Lower leg skin (tissue), 4 donors: ENCODE results near the gene SERINC2. TPM values are rescaled to one million over a fixed set of nuclear protein-coding genes. Genes with fewer than 3 reads are reported as not detected.
A peak's percentile ranks its signal among the peaks of the same experiment; 100 is the strongest.

Experiments
- DNase-seq, 2 donors: peaks; one replicate each; pipeline ENCODE4 v3.0.0-alpha.2; 2019; ENCODE audit warnings: low spot score in 2 of 2
- H3K4me3 ChIP-seq: fragments of 200-600 bp; sonication (generic); 2 replicates; pipeline ENCODE4 v1.5.1; 2017; ENCODE audit warnings: mild to moderate bottlenecking, low read depth; ENCODE audit not compliant: poor library complexity, severe bottlenecking
- POLR2A ChIP-seq, 2 donors: fragments of 450-650 bp; IDR thresholded peaks; one replicate each; pipeline ENCODE4 v1.6.1; 2016 to 2017; ENCODE audit warnings: antibody characterized with exemption in 2 of 2, mild to moderate bottlenecking in 1 of 2, moderate library complexity in 1 of 2
- WGBS, 2 donors: methylation state at CpG; one replicate each; pipeline ENCODE4 v1.1.5; 2018; 5-methylcytosine and 5-hydroxymethylcytosine counted together
- intact Hi-C: fragments of 100-400 bp; cut with DNase I; formaldehyde crosslinking; loops from one replicate; pipeline ENCODE4 v1.15.0; 2023; ENCODE audit warnings: low total_unique reads
- total RNA-seq, 4 donors: library from RNA; depleted of rRNA; stranded (reverse); fragments of >200 nt; gene quantifications; one replicate each; pipeline ENCODE4 v1.1.0, GENCODE V29; 2016
- TF ChIP-seq, protein P1 (sequence below), 3 donors: fragments of 450-650 bp; IDR thresholded peaks; one replicate each; pipeline ENCODE4 v1.5.1; 2016; ENCODE audit warnings: antibody characterized with exemption in 3 of 3, mild to moderate bottlenecking in 3 of 3, moderate library complexity in 2 of 3

SERINC2 gene
- total RNA-seq, 4 donors from 2014 or later: 51.4 to 85.4 (median 60.6) TPM

DNA sequence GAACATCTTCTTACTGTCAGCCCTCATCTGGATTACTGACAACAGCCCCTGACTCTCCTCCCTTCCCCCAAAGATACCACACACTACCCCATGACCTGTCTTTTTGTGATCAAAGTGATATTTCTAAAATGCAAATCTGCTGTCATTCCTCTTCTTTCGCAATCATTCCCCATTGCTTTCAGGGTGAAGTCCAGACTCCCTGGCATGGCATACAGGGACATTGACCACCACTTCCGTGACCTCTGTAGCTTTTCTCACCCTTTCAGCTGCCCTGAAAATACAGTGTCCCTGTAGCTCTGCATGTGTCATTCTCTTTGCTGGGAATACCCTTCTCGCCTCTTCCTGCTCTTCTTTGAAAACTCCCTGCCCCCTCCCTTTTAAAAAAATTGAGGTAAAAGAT is 4.1 kb downstream of the SERINC2 start:
- no peak for DNase-seq
- 82% methylated on average over 3 of the region's 3 CpGs for WGBS, 2 donors
- intact Hi-C loops: loop anchor here (10.0 kb wide), 1 partner anchor 128 kb away; no protein-coding TSS in a partner anchor
- H3K4me3 ChIP-seq: no peak overlapping the region
- TF ChIP-seq POLR2A (IDR thresholded peaks at IDR 0.05): no peak
- TF ChIP-seq, protein P1, sequence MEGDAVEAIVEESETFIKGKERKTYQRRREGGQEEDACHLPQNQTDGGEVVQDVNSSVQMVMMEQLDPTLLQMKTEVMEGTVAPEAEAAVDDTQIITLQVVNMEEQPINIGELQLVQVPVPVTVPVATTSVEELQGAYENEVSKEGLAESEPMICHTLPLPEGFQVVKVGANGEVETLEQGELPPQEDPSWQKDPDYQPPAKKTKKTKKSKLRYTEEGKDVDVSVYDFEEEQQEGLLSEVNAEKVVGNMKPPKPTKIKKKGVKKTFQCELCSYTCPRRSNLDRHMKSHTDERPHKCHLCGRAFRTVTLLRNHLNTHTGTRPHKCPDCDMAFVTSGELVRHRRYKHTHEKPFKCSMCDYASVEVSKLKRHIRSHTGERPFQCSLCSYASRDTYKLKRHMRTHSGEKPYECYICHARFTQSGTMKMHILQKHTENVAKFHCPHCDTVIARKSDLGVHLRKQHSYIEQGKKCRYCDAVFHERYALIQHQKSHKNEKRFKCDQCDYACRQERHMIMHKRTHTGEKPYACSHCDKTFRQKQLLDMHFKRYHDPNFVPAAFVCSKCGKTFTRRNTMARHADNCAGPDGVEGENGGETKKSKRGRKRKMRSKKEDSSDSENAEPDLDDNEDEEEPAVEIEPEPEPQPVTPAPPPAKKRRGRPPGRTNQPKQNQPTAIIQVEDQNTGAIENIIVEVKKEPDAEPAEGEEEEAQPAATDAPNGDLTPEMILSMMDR (IDR thresholded peaks at IDR 0.05): no peak

DNA sequence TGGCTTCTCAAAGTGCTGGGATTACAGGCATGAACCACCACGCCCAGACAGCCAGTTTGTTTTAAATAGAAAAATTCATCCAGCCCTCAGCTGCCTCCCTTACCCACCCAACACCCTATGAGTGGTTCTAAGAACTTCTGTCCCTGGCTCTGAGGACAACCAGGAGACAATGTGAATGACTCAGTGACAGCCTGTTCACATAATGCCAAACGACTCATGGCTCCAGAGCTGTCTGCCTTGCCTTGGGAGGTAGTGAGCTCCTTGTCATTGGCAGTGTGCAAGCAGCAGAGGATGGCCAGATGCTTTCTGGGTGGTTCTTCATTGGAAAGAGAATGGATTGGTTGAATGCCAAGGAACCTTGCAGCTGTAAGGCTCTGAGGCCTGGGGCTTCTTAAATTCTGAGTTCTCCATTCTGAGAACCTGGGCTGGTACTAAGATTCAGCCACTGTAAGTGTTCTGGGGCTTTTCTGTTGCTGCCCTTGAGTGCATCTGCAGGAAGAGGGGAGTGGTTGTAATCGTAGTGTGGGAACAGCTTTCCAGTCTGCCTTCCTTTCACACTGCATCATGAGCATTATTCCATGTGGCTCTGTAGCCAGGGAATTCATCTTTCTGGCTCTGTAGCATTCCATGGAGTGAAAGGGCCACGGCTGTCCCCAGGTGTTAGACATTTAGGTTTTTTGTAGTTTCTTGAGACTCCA is 5.8 kb downstream of the SERINC2 start:
- DNase-seq: no peak
- TF ChIP-seq POLR2A (IDR thresholded peaks at IDR 0.05): no peak
- TF ChIP-seq, protein P1 (IDR thresholded peaks at IDR 0.05): no peak
- WGBS, 2 donors: 48 to 66% methylated on average over 4 of the region's 4 CpGs
- intact Hi-C loops: loop anchor here (10.0 kb wide), 1 partner anchor 126 kb away; no protein-coding TSS in a partner anchor
- H3K4me3 ChIP-seq: no peak overlapping the region

DNA sequence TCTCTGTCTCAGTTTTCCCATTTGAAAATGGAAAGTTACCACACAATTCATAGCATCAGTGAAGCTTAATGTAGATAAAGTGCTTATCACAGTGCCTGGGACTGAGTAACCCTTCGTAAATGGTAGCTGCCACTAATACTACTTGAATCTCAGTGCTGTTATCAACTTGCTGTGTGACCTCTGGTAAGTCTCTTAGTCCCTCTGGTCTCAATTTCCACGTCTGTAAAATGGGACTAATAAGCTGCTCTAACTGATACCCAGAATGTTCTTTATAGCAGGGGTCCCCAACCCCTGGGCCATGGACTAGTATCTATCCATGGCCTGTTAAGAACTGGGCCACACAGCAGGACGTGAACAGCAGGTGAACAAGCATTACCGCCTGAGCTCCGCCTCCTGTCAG is 7.7 kb downstream of the SERINC2 start:
- WGBS, 2 donors: 81 to 90% methylated on average over 5 of the region's 5 CpGs
- H3K4me3 ChIP-seq: no peak overlapping the region
- TF ChIP-seq POLR2A (IDR thresholded peaks at IDR 0.05): no peak
- TF ChIP-seq, protein P1 (IDR thresholded peaks at IDR 0.05): no peak
- intact Hi-C loops: no loop called here
- DNase-seq: no peak

DNA sequence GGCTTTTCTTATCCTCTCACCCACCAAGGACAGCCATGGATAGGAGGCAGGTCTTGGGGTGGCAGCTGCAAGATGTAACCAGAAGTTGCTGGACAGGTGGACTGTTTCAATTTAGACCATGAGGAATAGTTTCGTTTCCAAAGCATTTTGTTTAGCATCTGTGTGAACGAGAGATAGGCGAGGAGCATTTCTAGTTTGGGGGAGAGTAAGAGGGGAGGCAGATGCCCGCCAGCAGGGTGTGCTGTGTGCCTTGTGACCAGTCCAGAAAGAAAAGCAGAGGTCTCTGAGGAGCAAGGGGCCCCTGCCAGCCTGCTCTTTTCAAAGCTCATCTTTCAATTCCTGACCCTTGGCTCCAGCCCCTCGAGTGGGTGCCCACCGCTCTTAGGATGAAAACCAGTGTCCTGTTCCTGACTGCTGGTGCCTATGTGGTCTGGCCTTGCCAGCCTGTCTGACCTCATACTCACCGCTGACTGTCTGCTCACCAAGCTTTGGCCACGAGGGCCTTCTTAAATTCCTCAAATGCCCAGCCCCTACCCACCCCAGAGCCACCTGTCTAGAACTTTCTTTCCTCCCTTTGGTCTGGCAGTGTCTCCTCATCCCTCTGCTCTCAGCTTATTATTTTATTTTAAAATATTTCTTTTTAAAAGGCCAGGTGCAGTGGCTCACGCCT is 8.5 kb downstream of the SERINC2 start:
- TF ChIP-seq, protein P1 (IDR thresholded peaks at IDR 0.05): no peak
- TF ChIP-seq POLR2A (IDR thresholded peaks at IDR 0.05): no peak
- no peak overlapping the region for H3K4me3 ChIP-seq
- intact Hi-C loops: no loop called here
- 71 to 88% methylated on average over 8 to 9 of the region's 9 CpGs for WGBS, 2 donors
- no peak for DNase-seq

DNA sequence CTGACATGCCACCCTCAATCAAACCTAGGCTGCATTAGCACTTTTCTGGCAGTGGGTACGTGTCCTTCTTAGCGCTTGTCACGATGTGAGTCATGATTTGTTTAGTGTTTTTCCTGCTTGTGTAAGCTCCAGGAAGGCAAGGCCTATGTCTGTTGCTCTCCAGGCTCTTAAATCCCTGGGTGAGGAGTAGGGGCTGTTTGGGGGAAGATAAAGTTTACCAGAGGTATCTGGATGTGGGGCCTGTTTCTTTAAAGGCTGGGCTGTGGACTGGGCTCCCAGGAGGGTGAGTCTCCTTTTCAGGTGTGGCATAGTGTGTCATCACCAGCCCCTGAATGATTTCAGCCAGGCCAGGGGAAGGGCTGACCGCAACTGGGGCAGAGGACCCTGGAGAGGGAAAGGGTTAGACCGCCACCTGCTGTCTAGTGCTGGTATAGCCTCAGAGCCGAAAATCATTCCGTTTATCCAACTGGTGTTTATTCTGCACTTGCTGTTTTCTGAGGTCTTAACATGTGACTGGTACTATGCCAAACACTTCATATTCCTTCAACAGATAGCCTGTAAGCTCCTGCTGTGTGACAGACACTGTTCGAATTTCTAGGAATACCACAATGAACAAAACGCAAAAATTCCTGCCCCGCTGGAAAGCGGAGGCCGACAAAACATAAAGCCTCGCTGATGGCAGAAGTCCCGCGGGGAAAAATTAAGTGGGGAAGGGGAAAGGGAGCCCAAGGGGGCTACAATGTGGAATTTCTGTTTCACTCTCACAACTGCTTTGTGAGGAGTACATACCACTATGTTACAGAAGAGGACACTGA is 9.7 kb downstream of the SERINC2 start:
- DNase-seq: peak; percentile 56 to 93
- TF ChIP-seq POLR2A (IDR thresholded peaks at IDR 0.05): no peak
- TF ChIP-seq, protein P1 (IDR thresholded peaks at IDR 0.05): peak in 1 of 3 donors; percentile 89
- 36 to 47% methylated on average over 15 of the region's 15 CpGs for WGBS, 2 donors
- H3K4me3 ChIP-seq: no peak overlapping the region
- intact Hi-C loops: no loop called here
